Measurements from ENCODE around the gene CADPS. TPM values are rescaled to one million over a fixed set of nuclear protein-coding genes. Genes with fewer than 3 reads are reported as not detected.

Gene CADPS
- total RNA-seq, 4 donors from 2014 or later: 0.31 to 14.4 (median 5.2) TPM

GRCh38 chr3:62761311-62761710 lies 113.9 kb downstream of the CADPS start:
- Histone ChIP-seq H3K36me3 (no peaks in the 10 kb centered on the region), H3K9me3 (no peaks in the 10 kb centered on the region), H3K27me3 (no peaks in the 10 kb centered on the region), H3K27ac (no peak overlapping the region), H3K4me1 (no peaks in the 10 kb centered on the region), H3K4me3 (no peak overlapping the region)
- ATAC-seq: no peak
- no peak for TF ChIP-seq POLR2A (IDR thresholded peaks at IDR 0.05)

- WGBS, 2 donors (ENCODE audit: low coverage in 1 of 2): 53% methylated on average over 2 to 3 of the region's 3 CpGs
- H3K9me3 ChIP-seq: no peaks in the 10 kb centered on the region
- H3K27ac ChIP-seq: no peak overlapping the region
- H3K4me3 ChIP-seq: no peak overlapping the region
- no peak for ATAC-seq
- H3K36me3 ChIP-seq: no peaks in the 10 kb centered on the region
- H3K27me3 ChIP-seq: no peaks in the 10 kb centered on the region
- H3K4me1 ChIP-seq: no peaks in the 10 kb centered on the region
- TF ChIP-seq POLR2A (IDR thresholded peaks at IDR 0.05) (no peak), POLR2AphosphoS5 (IDR thresholded peaks at IDR 0.05) (no peak), CTCF (IDR thresholded peaks at IDR 0.05) (no peak), EP300 (IDR thresholded peaks at IDR 0.05) (no peak)
These were observed 116.7 kb downstream of the CADPS start for GRCh38 chr3:62758296-62759066.

- TF ChIP-seq CTCF (IDR thresholded peaks at IDR 0.05) (no peak), POLR2AphosphoS5 (IDR thresholded peaks at IDR 0.05) (no peak), POLR2A (IDR thresholded peaks at IDR 0.05) (no peak), EP300 (IDR thresholded peaks at IDR 0.05) (no peak)
- no peak overlapping the region for H3K4me3 ChIP-seq
- H3K4me1 ChIP-seq: no peaks in the 10 kb centered on the region
- H3K27me3 ChIP-seq: no peaks in the 10 kb centered on the region
- H3K27ac ChIP-seq: no peak overlapping the region
- no peaks in the 10 kb centered on the region for H3K9me3 ChIP-seq
- 51 to 65% methylated on average over 3 to 4 of the region's 4 CpGs for WGBS, 2 donors (ENCODE audit: low coverage in 1 of 2)
- no peaks in the 10 kb centered on the region for H3K36me3 ChIP-seq
- ATAC-seq: no peak
These were observed 118.2 kb downstream of the CADPS start for GRCh38 chr3:62757045-62757444.

DNA sequence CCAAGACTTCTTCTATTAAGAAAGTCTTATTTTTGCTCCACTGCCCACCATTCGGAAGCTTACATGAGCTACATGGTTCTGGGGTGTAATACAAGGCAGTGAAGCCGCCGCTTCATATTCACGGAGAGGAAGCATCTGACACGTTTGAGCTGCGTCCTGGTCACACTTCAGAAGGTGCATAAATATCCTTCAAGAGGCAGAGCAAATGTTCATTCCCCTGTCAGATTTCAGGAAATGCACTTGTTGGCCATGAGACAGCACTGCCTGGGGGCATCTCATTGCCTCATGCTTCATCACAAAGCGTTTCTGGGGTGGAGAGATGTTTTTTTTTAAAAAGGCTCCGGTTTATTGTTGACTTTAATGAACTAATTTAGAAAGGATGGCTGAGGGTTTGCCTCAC lies 119.9 kb downstream of the CADPS start:
- Histone ChIP-seq H3K27ac (no peak overlapping the region), H3K4me3 (no peak overlapping the region), H3K4me1 (no peaks in the 10 kb centered on the region), H3K27me3 (no peaks in the 10 kb centered on the region), H3K36me3 (no peaks in the 10 kb centered on the region), H3K9me3 (no peaks in the 10 kb centered on the region)
- TF ChIP-seq CTCF (IDR thresholded peaks at IDR 0.05) (no peak), EP300 (IDR thresholded peaks at IDR 0.05) (no peak), POLR2A (IDR thresholded peaks at IDR 0.05) (no peak), POLR2AphosphoS5 (IDR thresholded peaks at IDR 0.05) (no peak)
- ATAC-seq: no peak
- 66 to 86% methylated on average over 2 to 5 of the region's 8 CpGs for WGBS, 2 donors (ENCODE audit: low coverage in 1 of 2)

- ATAC-seq: no peak
- no peak for TF ChIP-seq EP300 (IDR thresholded peaks at IDR 0.05)
- no peak for TF ChIP-seq CTCF (IDR thresholded peaks at IDR 0.05)
- TF ChIP-seq POLR2A (IDR thresholded peaks at IDR 0.05): no peak
- no peak for TF ChIP-seq POLR2AphosphoS5 (IDR thresholded peaks at IDR 0.05)
- no peaks in the 10 kb centered on the region for H3K9me3 ChIP-seq
- H3K4me1 ChIP-seq: no peaks in the 10 kb centered on the region
- no peaks in the 10 kb centered on the region for H3K36me3 ChIP-seq
- 58% methylated on average over 2 of the region's 2 CpGs; no CpG with 5 or more reads in 1 of the 2 donors for WGBS, 2 donors (ENCODE audit: low coverage in 1 of 2)
- H3K4me3 ChIP-seq: no peak overlapping the region
- H3K27me3 ChIP-seq: no peaks in the 10 kb centered on the region
- H3K27ac ChIP-seq: no peak overlapping the region
These were observed 125.6 kb downstream of the CADPS start for GRCh38 chr3:62749657-62750056.
